ENCODE results near the gene GAREM2. TPM values are rescaled to one million over a fixed set of nuclear protein-coding genes. Genes with fewer than 3 reads are reported as not detected.

The GAREM2 gene
- total RNA-seq, 6 experiments from 2014 or later, result not detected

- TF ChIP-seq CTCF (IDR thresholded peaks at IDR 0.05), result no peak
- Mint-ChIP-seq H3K9me3 (no peaks in the 10 kb centered on the region), H3K36me3 (ENCODE audit: low read depth) (no peaks in the 10 kb centered on the region), H3K27me3 (ENCODE audit: insufficient read depth) (peaks cover 15% of the 10 kb centered on the region), H3K4me3 (no peak overlapping the region), H3K4me1 (ENCODE audit: low read depth) (no peaks in the 10 kb centered on the region), H3K27ac (no peak overlapping the region)
- DNase-seq, result no peak
Measured at GRCh38 chr2:26182441-26182840, 9.6 kb downstream of the GAREM2 start.

DNA sequence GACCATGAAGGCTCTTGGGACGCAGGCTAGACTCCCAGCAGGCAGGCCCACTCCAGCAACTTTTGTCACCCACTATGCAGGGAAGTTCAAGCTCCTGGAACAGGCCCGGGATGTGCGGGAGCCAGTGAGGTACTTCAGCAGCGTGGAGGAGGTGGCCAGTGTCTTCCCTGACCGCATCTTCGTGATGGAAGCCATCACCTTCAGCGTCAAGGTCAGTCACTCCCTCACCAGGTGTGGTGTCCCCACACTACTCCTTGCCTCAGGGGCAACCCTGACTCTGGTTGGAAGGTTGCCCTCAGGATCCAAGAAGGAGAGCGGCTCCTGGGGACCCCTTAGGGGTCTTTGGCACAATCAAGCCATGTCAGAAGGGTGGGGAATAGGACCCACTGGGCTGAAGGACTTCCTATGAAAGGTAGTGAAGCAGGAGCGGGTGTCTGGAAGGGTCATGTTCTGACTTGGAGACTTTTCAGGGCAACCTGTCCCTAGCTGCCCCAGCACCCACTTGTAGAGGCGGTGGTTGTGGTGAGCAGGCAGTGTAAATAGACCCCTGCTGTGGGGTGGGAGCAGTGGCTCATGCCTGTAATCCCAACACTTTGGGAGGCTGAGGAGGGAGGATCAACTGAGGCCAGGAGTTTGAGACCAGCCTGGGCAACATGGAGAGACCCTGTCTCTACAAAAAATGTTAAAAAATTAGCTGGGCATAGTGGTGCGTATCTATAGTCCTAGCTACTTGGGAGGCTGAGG lies 10.2 kb downstream of the GAREM2 start:
- no peak overlapping the region for H3K27ac Mint-ChIP-seq
- TF ChIP-seq CTCF (IDR thresholded peaks at IDR 0.05), result no peak
- H3K4me3 Mint-ChIP-seq, result no peak overlapping the region
- H3K9me3 Mint-ChIP-seq, result no peaks in the 10 kb centered on the region
- no peaks in the 10 kb centered on the region for H3K36me3 Mint-ChIP-seq (ENCODE audit: low read depth)
- H3K27me3 Mint-ChIP-seq (ENCODE audit: insufficient read depth), result peaks cover 15% of the 10 kb centered on the region
- no peaks in the 10 kb centered on the region for H3K4me1 Mint-ChIP-seq (ENCODE audit: low read depth)
- DNase-seq, result no peak

DNA sequence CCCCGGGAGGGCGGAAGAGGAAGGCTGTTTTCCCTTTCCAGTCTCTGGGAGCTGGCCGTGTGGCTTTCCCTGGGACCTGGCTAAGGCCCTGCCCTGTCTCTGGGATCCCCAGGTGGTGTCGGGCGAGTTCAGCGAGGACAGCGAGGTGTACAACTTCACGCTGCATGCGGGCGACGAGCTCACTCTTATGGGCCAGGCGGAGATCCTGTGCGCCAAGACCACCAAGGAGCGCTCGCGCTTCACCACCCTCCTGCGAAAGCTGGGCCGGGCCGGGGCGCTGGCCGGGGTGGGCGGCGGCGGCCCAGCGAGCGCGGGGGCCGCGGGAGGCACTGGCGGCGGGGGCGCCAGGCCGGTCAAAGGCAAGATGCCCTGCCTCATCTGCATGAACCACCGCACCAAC lies 11.2 kb downstream of the GAREM2 start:
- Mint-ChIP-seq H3K27me3 (ENCODE audit: insufficient read depth) (peaks cover 14% of the 10 kb centered on the region), H3K36me3 (ENCODE audit: low read depth) (no peaks in the 10 kb centered on the region), H3K9me3 (no peaks in the 10 kb centered on the region), H3K4me1 (ENCODE audit: low read depth) (no peaks in the 10 kb centered on the region), H3K4me3 (no peak overlapping the region), H3K27ac (no peak overlapping the region)
- TF ChIP-seq CTCF (IDR thresholded peaks at IDR 0.05), result no peak
- DNase-seq, result no peak

- Mint-ChIP-seq H3K4me1 (ENCODE audit: low read depth) (no peaks in the 10 kb centered on the region), H3K27me3 (ENCODE audit: insufficient read depth) (peaks cover 12% of the 10 kb centered on the region), H3K9me3 (no peaks in the 10 kb centered on the region), H3K36me3 (ENCODE audit: low read depth) (no peaks in the 10 kb centered on the region), H3K4me3 (no peak overlapping the region), H3K27ac (no peak overlapping the region)
- no peak for DNase-seq
- no peak for TF ChIP-seq CTCF (IDR thresholded peaks at IDR 0.05)
Measured at GRCh38 chr2:26184555-26185303, 11.8 kb downstream of the GAREM2 start.

DNA sequence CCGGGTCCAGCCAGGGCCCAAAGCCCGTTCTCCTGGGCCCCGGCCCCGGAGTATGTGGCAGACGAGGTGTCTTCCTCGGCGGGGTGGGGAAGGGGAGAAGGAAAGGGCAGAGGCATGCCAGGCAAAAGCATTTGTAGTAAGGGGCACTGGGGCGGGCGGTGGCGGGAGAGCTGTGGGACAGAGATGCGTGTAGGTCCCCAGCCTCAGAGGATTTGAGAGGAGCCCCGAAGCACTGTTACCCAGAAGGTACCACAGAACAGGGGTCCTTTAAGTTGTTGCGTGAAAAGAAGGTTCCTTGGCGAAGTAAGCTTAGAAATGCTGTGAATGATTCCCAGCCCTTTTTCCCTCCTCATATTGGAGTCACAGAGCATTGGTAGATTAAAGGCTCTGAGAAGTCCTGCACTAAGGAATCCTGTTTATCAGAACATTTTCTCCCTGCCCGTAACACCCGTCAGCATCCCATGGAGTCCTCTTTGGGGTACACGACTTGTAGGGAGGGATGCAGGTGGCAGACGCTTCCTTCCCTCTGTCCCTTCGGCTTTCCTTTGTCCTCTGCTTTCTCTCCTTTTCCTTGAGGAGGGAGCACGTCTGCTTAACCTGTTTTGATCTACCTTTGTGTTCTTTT lies 12.5 kb downstream of the GAREM2 start:
- Mint-ChIP-seq H3K9me3 (no peaks in the 10 kb centered on the region), H3K36me3 (ENCODE audit: low read depth) (no peaks in the 10 kb centered on the region), H3K4me1 (ENCODE audit: low read depth) (no peaks in the 10 kb centered on the region), H3K27ac (no peak overlapping the region), H3K4me3 (no peak overlapping the region), H3K27me3 (ENCODE audit: insufficient read depth) (peaks cover 12% of the 10 kb centered on the region)
- TF ChIP-seq CTCF (IDR thresholded peaks at IDR 0.05), result no peak
- DNase-seq, result no peak
